Activated T-helper 17 cell treated with anti-CD3 and anti-CD28 coated beads, Interleukin-2, amount 50 U/mL, for 72 hours (primary cell): ENCODE results near the gene UBE2Z. TPM values are rescaled to one million over a fixed set of nuclear protein-coding genes. Genes with fewer than 3 reads are reported as not detected.

Experiments used
- ATAC-seq: fragments of 150-1000 bp; cut with Tn5 transposase; replicated peaks from 2 replicates; pipeline ENCODE4 v1.10.0; 2021; ENCODE audit warnings: mild to moderate bottlenecking, moderate library complexity
- H3K27ac Mint-ChIP-seq: one replicate; pipeline ENCODE4 v1.8.0; 2022; ENCODE audit warnings: mixed read lengths
- H3K27me3 Mint-ChIP-seq: one replicate; pipeline ENCODE4 v1.8.0; 2022; ENCODE audit warnings: mixed read lengths
- H3K36me3 Mint-ChIP-seq: one replicate; pipeline ENCODE4 v1.8.0; 2022; ENCODE audit warnings: low read depth, mild to moderate bottlenecking, mixed read lengths
- H3K4me1 Mint-ChIP-seq: one replicate; pipeline ENCODE4 v1.8.0; 2022; ENCODE audit warnings: mixed read lengths
- H3K4me3 Mint-ChIP-seq: one replicate; pipeline ENCODE4 v1.8.0; 2022; ENCODE audit warnings: mild to moderate bottlenecking, mixed read lengths
- H3K9me3 Mint-ChIP-seq: one replicate; pipeline ENCODE4 v1.8.0; 2022; ENCODE audit warnings: mixed read lengths
- total RNA-seq, 2 donors: library from RNA; stranded (reverse); gene quantifications; one replicate each; pipeline ENCODE4 v1.2.3, GENCODE V29; 2022

UBE2Z gene
- total RNA-seq, 2 donors from 2014 or later = 88.9 to 130 TPM

DNA sequence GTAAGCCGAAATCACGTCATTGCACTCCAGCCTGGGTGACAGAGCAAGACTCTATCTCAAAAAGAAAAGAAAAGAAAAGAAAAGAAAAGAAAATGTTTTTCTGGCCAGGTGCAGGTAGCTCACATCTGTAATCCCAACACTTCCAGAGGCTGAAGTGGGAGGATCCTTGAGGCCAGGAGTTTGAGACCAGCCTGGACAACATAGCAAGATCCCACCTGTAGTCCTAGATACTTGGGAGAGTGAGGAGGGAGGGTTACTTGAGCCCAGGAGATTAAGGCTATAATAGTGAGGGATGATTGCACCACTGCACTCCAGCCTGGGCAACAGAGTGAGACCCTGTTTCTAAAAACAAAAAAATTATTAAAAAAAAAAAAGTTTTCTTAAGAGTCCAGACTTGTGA is 18.1 kb upstream of the UBE2Z start:
- peaks cover 25% of the 10 kb centered on the region for H3K36me3 Mint-ChIP-seq
- H3K27ac Mint-ChIP-seq = no peak overlapping the region
- no peaks in the 10 kb centered on the region for H3K27me3 Mint-ChIP-seq
- H3K4me1 Mint-ChIP-seq = no peaks in the 10 kb centered on the region
- H3K4me3 Mint-ChIP-seq = no peak overlapping the region
- no peaks in the 10 kb centered on the region for H3K9me3 Mint-ChIP-seq
- ATAC-seq = no peak

DNA sequence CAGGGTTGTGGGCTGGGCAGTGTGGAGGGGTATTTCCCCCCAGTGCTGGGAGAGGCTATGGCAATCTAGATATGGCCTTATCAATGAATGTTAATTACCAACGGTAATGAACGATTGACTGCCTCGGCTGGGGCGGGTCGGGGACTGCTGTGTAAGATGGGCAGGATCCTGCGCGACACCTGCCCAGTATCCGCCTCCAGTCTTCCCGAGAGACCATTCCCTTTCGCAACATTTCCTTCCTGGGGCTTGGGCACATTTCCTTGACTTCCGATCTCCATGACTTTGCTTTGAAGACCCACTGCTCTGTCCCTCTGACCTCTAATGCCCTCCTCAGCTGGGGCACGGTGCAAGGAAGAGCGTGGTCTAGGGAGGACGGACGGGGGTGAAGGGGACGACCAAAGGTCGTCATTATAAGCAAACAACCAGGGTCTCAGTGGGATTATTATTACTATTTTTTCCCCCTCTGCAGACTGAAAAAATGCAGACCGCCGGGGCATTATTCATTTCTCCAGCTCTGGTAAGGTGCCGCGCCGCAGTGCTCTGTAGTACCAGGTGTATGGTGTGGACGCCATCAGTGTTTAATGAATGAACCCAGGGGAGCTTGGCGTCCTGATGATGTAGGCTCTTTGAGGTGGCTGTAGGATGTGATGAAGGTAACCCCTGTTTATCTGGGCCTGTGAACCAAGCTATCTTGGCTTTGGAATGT is 15.1 kb upstream of the UBE2Z start:
- Mint-ChIP-seq H3K4me3 (peak overlapping the region; percentile 97), H3K4me1 (no peaks in the 10 kb centered on the region), H3K9me3 (no peaks in the 10 kb centered on the region), H3K27ac (peak overlapping the region; percentile 97), H3K27me3 (no peaks in the 10 kb centered on the region), H3K36me3 (peaks cover 55% of the 10 kb centered on the region)
- no peak for ATAC-seq

DNA sequence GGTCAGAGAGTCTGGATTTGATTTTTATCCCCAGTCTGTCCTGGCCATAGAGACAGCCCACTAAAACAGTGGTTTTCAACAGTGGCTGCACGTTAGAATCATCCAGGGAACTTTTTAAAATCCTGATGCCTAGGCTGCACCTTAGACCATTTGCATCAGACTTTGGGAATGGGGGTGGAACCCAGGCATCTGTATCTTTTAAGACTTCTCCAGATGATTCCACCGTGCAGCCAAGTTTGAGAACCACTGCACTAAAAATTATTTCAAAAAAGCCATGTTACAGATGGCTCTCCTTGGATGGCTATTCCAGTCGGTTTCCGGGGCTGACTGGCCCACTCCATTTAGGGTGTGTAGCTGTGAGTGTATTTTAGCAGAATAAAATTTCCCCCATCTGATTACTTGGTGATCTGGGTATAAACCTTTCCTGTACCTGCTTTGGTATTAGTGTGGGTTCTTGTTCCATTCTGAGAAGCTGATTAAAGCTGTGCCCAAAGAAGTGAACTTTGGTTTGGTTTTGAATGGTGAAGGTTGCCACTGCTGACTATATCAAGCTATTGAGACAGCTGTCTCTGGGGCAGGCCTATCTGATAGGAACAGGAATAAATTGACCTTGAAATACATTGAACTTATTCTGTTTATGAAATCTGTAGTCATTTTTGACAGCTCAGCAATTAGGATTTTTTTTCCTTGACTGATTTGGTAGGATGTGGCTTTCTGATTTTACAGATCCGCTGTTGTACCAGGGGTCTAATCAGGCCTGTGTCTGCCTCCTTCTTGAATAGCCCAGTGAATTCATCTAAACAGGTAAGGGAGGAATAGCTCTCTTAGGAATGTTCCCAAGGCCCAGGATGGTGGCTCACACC is 14.3 kb upstream of the UBE2Z start:
- Mint-ChIP-seq H3K36me3 (peaks cover 60% of the 10 kb centered on the region), H3K4me1 (no peaks in the 10 kb centered on the region), H3K27ac (peak overlapping the region; percentile 97), H3K4me3 (peak overlapping the region; percentile 97), H3K9me3 (no peaks in the 10 kb centered on the region), H3K27me3 (no peaks in the 10 kb centered on the region)
- ATAC-seq = no peak

DNA sequence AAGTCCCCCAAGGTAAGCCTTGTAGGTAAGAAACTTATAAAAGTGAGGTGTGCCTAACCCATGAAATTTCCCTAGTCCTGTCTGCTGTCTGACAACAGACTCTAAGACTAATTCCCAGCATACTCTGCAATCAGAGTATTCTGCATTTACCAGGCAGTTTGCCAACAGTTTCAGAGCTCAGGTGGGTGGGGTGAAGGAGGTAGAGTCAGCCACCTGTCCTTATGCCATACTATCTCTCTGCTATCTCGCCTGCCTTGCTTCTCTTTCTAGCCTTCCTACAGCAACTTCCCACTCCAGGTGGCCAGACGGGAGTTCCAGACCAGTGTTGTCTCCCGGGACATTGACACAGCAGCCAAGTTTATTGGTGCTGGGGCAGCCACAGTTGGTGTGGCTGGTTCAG is 13.3 kb upstream of the UBE2Z start:
- H3K27me3 Mint-ChIP-seq = no peaks in the 10 kb centered on the region
- H3K27ac Mint-ChIP-seq = no peak overlapping the region
- H3K4me3 Mint-ChIP-seq = no peak overlapping the region
- ATAC-seq = no peak
- no peaks in the 10 kb centered on the region for H3K9me3 Mint-ChIP-seq
- H3K4me1 Mint-ChIP-seq = no peaks in the 10 kb centered on the region
- H3K36me3 Mint-ChIP-seq = peaks cover 67% of the 10 kb centered on the region

DNA sequence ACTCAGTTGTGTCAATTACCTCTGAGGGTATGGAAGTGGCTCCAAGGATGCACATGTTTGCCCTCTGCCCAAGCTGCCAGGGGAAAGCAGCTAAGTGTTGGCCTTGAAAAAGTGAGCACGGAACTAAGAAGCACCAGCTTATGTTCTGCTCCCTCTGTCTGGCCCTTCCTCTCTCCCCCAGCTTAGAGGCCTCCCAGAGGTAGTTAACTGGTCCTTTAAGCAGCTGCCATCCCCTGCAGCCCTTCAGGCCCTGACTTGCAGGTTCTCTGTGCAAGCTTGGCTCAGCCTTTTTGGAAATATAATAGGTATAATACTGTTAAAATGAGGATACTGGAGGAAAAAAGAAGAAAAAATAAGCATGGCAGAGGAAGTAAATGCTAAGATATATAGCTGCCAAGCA is 7.0 kb upstream of the UBE2Z start:
- Mint-ChIP-seq H3K36me3 (peaks cover 30% of the 10 kb centered on the region), H3K4me1 (no peaks in the 10 kb centered on the region), H3K9me3 (no peaks in the 10 kb centered on the region), H3K27me3 (no peaks in the 10 kb centered on the region), H3K27ac (no peak overlapping the region), H3K4me3 (no peak overlapping the region)
- no peak for ATAC-seq

DNA sequence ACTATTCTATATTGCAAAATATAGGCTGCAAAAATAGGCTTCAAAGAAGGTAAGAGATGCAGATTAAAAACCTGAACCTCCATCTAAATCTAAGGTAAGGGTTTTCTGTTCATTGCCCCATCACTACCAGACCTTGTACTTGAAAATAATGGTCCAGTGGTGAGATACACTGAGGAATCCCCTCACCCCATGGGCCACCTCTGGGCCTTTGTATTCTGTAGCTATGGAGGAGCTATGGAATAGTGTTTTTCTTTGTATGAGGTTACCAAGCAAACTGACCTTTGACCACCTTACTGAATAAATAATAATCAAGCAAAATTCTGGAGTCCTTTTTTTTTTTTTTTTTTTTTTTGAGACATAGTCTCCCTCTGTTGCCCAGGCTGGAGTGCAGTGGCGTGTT is 4.8 kb upstream of the UBE2Z start:
- Mint-ChIP-seq H3K4me1 (no peaks in the 10 kb centered on the region), H3K4me3 (no peak overlapping the region), H3K36me3 (peaks cover 15% of the 10 kb centered on the region), H3K27me3 (no peaks in the 10 kb centered on the region), H3K9me3 (no peaks in the 10 kb centered on the region), H3K27ac (no peak overlapping the region)
- ATAC-seq = no peak

DNA sequence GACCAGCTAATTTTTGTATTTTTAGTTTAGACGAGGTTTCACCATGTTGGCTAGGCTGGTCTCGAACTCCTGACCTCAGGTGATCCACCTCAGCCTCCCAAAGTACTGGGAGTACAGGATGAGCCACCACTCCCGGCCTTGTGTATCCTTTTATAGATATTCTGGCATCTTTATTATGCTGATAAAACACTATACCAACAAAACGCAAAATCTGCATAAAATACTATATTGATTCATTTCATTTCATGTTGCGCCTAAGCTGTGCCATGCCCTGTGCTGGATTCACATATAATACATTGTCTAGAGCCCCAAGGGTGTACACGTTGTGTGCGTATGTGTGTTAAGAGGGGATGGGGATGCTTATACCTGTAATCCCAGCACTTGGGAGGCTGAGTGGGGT is 3.8 kb upstream of the UBE2Z start:
- H3K27me3 Mint-ChIP-seq = no peaks in the 10 kb centered on the region
- peaks cover 5% of the 10 kb centered on the region for H3K4me1 Mint-ChIP-seq
- no peak overlapping the region for H3K4me3 Mint-ChIP-seq
- H3K36me3 Mint-ChIP-seq = peaks cover 14% of the 10 kb centered on the region
- no peak for ATAC-seq
- H3K9me3 Mint-ChIP-seq = no peaks in the 10 kb centered on the region
- no peak overlapping the region for H3K27ac Mint-ChIP-seq

DNA sequence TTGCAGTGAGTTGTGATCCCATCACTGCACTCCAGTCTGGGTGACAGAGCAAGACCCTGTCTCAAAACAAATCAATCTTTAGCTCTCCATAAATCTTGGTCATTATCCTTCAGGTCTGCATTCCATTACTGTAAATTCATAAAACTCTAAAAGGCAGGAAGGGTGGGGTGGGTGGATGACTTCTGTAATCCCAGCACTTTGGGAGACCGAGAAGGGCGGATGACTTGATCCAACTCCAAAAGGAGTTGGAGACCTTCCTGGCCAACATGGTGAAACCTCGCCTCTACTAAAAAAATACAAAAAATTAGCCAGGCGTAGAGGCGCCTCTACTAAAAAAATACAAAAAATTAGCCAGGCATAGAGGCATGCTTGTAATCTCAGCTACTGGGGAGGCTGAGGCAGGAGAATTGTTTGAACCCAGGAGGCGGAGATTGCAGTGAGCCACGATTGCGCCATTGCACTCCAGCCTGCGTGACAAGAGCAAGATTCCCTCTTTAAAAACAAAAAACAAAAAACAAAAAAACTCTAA is 2.2 kb upstream of the UBE2Z start:
- ATAC-seq = no peak
- peaks cover 18% of the 10 kb centered on the region for H3K4me1 Mint-ChIP-seq
- peaks cover 29% of the 10 kb centered on the region for H3K36me3 Mint-ChIP-seq
- peak overlapping the region; percentile 25 for H3K27ac Mint-ChIP-seq
- peak overlapping the region; percentile 13 for H3K4me3 Mint-ChIP-seq
- H3K27me3 Mint-ChIP-seq = no peaks in the 10 kb centered on the region
- H3K9me3 Mint-ChIP-seq = no peaks in the 10 kb centered on the region

DNA sequence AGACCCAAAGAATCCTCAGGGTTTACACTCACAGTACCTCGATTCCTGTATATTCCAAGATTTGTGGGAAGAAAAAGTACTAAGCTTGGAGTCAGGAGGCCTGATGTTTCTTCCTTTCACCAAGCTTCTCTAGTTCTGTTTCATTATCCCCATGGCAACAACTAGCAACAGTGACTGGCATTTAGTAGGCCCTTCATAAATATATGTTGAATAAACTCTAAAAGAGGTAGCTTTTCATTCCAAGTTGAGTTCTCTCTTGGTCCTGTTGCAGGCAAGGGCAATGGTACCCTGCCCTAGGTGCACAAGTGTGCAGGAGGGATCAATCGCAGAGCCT is 527 bp upstream of the UBE2Z start:
- peak; percentile 7 for ATAC-seq
- no peaks in the 10 kb centered on the region for H3K27me3 Mint-ChIP-seq
- H3K36me3 Mint-ChIP-seq = peaks cover 45% of the 10 kb centered on the region
- H3K9me3 Mint-ChIP-seq = no peaks in the 10 kb centered on the region
- peaks cover 34% of the 10 kb centered on the region for H3K4me1 Mint-ChIP-seq
- H3K27ac Mint-ChIP-seq = peak overlapping the region; percentile 98
- H3K4me3 Mint-ChIP-seq = peak overlapping the region; percentile 95

DNA sequence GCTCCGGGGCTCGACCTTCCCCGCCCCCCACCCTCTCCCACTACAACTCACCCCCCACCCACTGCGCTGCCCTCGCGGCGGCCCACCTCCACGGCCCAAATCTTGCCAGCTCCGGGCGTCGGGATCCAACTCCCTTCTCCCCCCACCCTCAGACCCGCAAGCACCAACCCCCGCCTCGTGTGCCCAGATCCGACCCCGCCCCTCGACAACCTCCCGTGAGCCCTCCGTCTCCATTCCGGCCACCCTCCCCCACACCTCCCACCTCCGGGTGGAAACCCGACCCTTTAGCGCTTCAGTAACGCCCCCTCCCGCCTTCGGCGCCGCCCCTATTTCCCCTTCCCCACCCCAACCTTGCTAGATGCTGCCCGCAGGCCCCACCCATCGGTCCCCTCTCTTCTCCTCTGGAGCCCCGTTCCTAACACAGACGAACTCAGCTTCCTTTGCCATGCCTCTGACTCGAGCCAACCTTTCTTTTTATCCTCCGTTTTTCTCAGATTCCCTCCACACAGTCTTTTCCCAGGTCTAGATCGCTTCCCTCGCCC is 717 bp downstream of the UBE2Z start:
- Mint-ChIP-seq H3K4me1 (peaks cover 42% of the 10 kb centered on the region), H3K36me3 (peaks cover 58% of the 10 kb centered on the region), H3K27ac (peak overlapping the region; percentile 98), H3K27me3 (no peaks in the 10 kb centered on the region), H3K4me3 (peak overlapping the region; percentile 95), H3K9me3 (no peaks in the 10 kb centered on the region)
- peak; percentile 50 for ATAC-seq

DNA sequence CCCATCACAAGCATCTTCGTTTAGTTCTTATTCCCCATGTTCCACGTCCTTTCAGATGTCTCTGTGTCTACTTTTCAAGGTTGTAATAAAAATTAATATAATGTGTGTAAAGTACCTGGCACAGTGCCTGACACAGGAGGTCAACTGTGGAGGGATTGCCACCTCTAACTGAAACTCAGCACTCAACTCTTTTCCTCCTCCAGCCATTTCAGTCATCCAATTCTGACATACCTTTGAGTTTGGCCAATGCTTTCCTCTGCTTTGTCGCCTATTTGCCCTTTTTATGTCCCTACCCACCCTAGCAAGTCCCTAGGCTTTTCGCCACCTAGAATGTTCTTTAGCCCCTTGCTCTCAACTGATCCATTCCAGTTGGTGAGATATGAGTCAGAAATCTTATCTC is 1.6 kb downstream of the UBE2Z start:
- H3K27me3 Mint-ChIP-seq = no peaks in the 10 kb centered on the region
- peaks cover 49% of the 10 kb centered on the region for H3K4me1 Mint-ChIP-seq
- H3K4me3 Mint-ChIP-seq = peak overlapping the region; percentile 95
- ATAC-seq = peak; percentile 5
- no peaks in the 10 kb centered on the region for H3K9me3 Mint-ChIP-seq
- peaks cover 66% of the 10 kb centered on the region for H3K36me3 Mint-ChIP-seq
- peak overlapping the region; percentile 98 for H3K27ac Mint-ChIP-seq

DNA sequence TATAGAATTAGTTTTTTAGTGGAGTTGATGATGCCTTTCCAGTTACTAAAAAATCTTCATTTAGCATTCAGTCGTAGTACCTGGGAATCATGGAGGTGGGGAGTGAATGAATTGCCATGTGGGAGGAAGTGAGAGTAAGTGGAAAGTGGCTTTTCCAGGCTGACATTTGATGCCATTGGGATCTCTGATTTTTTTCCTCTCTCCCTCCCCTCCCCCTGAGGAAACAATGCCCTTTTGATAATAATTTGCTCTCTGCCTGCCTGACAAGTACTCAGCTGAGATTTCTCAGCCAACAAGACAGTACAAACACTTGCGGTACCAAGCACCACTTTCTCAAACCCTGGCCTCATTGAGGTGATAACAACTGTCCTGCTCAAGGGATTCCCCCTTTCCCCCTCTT is 2.2 kb downstream of the UBE2Z start:
- Mint-ChIP-seq H3K4me3 (peak overlapping the region; percentile 95), H3K4me1 (peaks cover 51% of the 10 kb centered on the region), H3K9me3 (no peaks in the 10 kb centered on the region), H3K27ac (peak overlapping the region; percentile 98), H3K27me3 (no peaks in the 10 kb centered on the region), H3K36me3 (peaks cover 72% of the 10 kb centered on the region)
- ATAC-seq = no peak

DNA sequence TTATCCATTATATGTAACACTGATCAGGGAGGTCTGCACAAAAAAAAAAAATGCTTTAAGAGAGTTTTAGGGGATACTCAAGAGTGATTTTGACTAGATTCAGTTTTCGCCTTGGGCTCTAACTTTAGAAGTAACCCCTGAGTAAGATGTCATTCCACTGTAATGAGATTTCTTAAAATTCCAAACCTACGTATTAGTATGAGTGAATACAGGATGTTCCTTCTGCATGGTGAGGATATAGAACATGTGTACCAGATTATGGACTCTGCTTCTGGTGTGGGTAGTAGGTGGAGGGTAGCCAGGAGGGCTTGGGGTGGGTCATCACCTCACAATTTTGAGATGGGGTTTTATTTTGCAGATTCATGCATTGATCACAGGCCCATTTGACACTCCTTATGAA is 4.3 kb downstream of the UBE2Z start:
- peak overlapping the region; percentile 98 for H3K27ac Mint-ChIP-seq
- H3K36me3 Mint-ChIP-seq = peaks cover 93% of the 10 kb centered on the region
- H3K9me3 Mint-ChIP-seq = no peaks in the 10 kb centered on the region
- peaks cover 59% of the 10 kb centered on the region for H3K4me1 Mint-ChIP-seq
- H3K4me3 Mint-ChIP-seq = peak overlapping the region; percentile 95
- ATAC-seq = no peak
- no peaks in the 10 kb centered on the region for H3K27me3 Mint-ChIP-seq

DNA sequence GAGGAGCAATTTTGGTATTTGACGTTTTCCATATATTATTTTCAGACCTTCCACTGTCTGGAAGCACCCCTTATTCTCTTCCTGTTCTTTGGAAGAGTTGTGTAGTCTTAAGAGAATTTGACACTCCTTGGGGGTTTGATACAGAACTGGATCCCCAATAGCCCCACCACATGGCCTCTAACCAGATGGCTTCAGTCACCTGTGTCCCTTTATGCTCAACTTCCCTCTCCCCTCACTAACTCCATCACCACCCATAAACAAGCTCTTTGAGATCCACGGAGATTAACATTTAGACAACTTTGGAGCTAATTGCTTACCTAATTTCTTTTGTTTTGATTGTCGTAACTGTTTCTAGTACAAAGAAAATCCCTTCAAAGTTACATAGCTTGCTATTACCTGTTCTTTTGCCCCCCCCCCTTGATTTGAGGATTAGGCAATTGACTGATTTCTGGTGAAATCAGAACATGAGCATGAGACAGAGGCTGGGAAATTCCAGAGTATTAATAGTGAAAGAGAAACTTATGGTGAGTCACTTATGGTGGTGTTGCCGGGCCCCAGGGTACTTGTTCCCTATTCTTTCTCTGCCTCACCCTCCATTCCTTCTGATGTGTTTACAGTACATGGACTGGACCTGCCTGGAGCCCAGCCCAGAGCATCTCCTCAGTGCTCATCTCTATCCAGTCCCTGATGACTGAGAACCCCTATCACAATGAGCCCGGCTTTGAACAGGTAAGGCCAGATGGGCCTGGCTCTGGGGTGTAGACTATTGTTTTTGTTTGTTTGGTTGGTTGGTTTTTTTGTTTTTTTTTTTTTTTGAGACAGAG is 7.5 kb downstream of the UBE2Z start:
- ATAC-seq = peak; percentile 99
- peaks cover 46% of the 10 kb centered on the region for H3K4me1 Mint-ChIP-seq
- peak overlapping the region; percentile 98 for H3K27ac Mint-ChIP-seq
- peak overlapping the region; percentile 95 for H3K4me3 Mint-ChIP-seq
- H3K36me3 Mint-ChIP-seq = peaks cover 100% of the 10 kb centered on the region
- no peaks in the 10 kb centered on the region for H3K9me3 Mint-ChIP-seq
- H3K27me3 Mint-ChIP-seq = no peaks in the 10 kb centered on the region
